Astrocyte (in vitro differentiated cells and primary cell): ENCODE data around the gene BEND6.

Experiments used
- EZH2 ChIP-seq: IDR thresholded peaks from 2 replicates; pipeline ENCODE4 v1.6.1; 2012; ENCODE audit warnings: mild to moderate bottlenecking, low read length, inconsistent platforms; ENCODE audit not compliant: insufficient read depth
- TF ChIP-seq, protein P1 (sequence below): IDR thresholded peaks from 2 replicates; pipeline ENCODE4 v1.5.1; 2011; ENCODE audit warnings: low read depth, mild to moderate bottlenecking, inconsistent platforms, low read length, moderate library complexity; ENCODE audit not compliant: insufficient read depth

DNA sequence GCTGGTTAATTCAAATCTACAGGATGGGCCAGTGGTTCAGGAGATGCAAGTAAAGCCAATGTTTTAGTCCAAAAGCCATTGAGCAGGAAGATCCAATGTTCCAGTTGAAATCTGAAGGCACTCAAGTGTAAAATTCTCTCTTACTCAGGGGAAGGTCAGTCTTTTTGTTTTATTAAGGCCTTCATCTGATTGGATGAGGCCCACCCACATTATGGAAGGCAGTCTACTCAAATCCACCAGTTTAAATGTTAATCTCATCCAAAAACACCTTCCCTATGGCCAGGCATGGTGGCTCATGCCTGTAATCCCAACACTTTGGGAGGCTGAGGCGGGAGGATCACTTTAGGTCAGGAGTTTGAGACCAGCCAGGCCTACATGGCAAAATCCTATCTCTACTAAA, 31.3 kb upstream of the BEND6 start:
- TF ChIP-seq, protein P1, sequence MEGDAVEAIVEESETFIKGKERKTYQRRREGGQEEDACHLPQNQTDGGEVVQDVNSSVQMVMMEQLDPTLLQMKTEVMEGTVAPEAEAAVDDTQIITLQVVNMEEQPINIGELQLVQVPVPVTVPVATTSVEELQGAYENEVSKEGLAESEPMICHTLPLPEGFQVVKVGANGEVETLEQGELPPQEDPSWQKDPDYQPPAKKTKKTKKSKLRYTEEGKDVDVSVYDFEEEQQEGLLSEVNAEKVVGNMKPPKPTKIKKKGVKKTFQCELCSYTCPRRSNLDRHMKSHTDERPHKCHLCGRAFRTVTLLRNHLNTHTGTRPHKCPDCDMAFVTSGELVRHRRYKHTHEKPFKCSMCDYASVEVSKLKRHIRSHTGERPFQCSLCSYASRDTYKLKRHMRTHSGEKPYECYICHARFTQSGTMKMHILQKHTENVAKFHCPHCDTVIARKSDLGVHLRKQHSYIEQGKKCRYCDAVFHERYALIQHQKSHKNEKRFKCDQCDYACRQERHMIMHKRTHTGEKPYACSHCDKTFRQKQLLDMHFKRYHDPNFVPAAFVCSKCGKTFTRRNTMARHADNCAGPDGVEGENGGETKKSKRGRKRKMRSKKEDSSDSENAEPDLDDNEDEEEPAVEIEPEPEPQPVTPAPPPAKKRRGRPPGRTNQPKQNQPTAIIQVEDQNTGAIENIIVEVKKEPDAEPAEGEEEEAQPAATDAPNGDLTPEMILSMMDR: no peak
- TF ChIP-seq EZH2: no peak
